Measurements from ENCODE around the gene CNOT10.
A peak's percentile ranks its signal among the peaks of the same experiment; 100 is the strongest.
"Not testable (repeated sequence)": the region's sequence is repeated elsewhere in the genome, so short reads cannot be mapped to it uniquely, and the experiment has no call there.

The CNOT10 gene

GRCh38 chr3:32686713-32687112 is 1.7 kb downstream of the CNOT10 start:
- DNase-seq (ENCODE audit: low spot score) = no peak

GRCh38 chr3:32691847-32692246 is 6.9 kb downstream of the CNOT10 start:
- no peak for DNase-seq (ENCODE audit: low spot score)

GRCh38 chr3:32696523-32696922 is 11.5 kb downstream of the CNOT10 start:
- DNase-seq (ENCODE audit: low spot score) = no peak

- no peak for DNase-seq (ENCODE audit: low spot score)
These were observed 13.5 kb downstream of the CNOT10 start for GRCh38 chr3:32698506-32698905.

- DNase-seq (ENCODE audit: low spot score) = no peak
These were observed 14.4 kb downstream of the CNOT10 start for GRCh38 chr3:32699429-32699828.

GRCh38 chr3:32700244-32700643 is 15.3 kb downstream of the CNOT10 start:
- peak; percentile 4 for DNase-seq (ENCODE audit: low spot score)

- no peak for DNase-seq (ENCODE audit: low spot score)
These were observed 18.5 kb downstream of the CNOT10 start for GRCh38 chr3:32703491-32703972.

GRCh38 chr3:32705232-32705631 is 20.2 kb downstream of the CNOT10 start:
- no peak for DNase-seq (ENCODE audit: low spot score)

- no peak for DNase-seq (ENCODE audit: low spot score)
These were observed 21.5 kb downstream of the CNOT10 start for GRCh38 chr3:32706348-32707025.

- no peak for DNase-seq (ENCODE audit: low spot score)
These were observed 22.0 kb downstream of the CNOT10 start for GRCh38 chr3:32707026-32707370.

GRCh38 chr3:32708672-32709283 is 23.8 kb downstream of the CNOT10 start:
- DNase-seq (ENCODE audit: low spot score) = no peak

- no peak for DNase-seq (ENCODE audit: low spot score)
These were observed 24.4 kb downstream of the CNOT10 start for GRCh38 chr3:32709346-32709745.

GRCh38 chr3:32712506-32713055 is 27.6 kb downstream of the CNOT10 start:
- DNase-seq (ENCODE audit: low spot score) = no peak

- no peak for DNase-seq (ENCODE audit: low spot score)
These were observed 28.2 kb downstream of the CNOT10 start for GRCh38 chr3:32713181-32713580.

- no peak for DNase-seq (ENCODE audit: low spot score)
These were observed 34.3 kb downstream of the CNOT10 start for GRCh38 chr3:32719335-32719734.

GRCh38 chr3:32719931-32720330 is 34.9 kb downstream of the CNOT10 start:
- DNase-seq (ENCODE audit: low spot score) = no peak

- no peak for DNase-seq (ENCODE audit: low spot score)
These were observed 40.7 kb downstream of the CNOT10 start for GRCh38 chr3:32725721-32726120.

GRCh38 chr3:32733631-32734229 is 48.7 kb downstream of the CNOT10 start:
- DNase-seq (ENCODE audit: low spot score) = peak; percentile 24

- no peak for DNase-seq (ENCODE audit: low spot score)
These were observed 49.8 kb downstream of the CNOT10 start for GRCh38 chr3:32734756-32735155.

GRCh38 chr3:32743470-32743869 is 58.5 kb downstream of the CNOT10 start:
- DNase-seq (ENCODE audit: low spot score) = not testable (repeated sequence)

GRCh38 chr3:32743934-32744333 is 58.9 kb downstream of the CNOT10 start:
- DNase-seq (ENCODE audit: low spot score) = no peak

- DNase-seq (ENCODE audit: low spot score) = no peak
These were observed 66.4 kb downstream of the CNOT10 start for GRCh38 chr3:32751377-32751776.

- no peak for DNase-seq (ENCODE audit: low spot score)
These were observed 70.8 kb downstream of the CNOT10 start for GRCh38 chr3:32755761-32756160.
